GM23338 (cell line): Measurements from ENCODE around the gene ANKRD44. TPM values are rescaled to one million over a fixed set of nuclear protein-coding genes. Genes with fewer than 3 reads are reported as not detected.

ENCODE experiments used
- ETS1 ChIP-seq: IDR thresholded peaks from 2 replicates; pipeline ENCODE4 v1.6.1; 2016; ENCODE audit warnings: antibody characterized with exemption
- EZH2phosphoT487 ChIP-seq: fragments of 200-600 bp; sonication (generic); IDR thresholded peaks from one replicate; pipeline ENCODE4 v1.8.1; 2018; ENCODE audit warnings: antibody characterized with exemption; ENCODE audit not compliant: unreplicated experiment
- NANOG ChIP-seq: IDR thresholded peaks from 2 replicates; pipeline ENCODE4 v1.6.1; 2016; ENCODE audit warnings: antibody characterized with exemption, borderline replicate concordance
- REST ChIP-seq: IDR thresholded peaks from one replicate; pipeline ENCODE4 v1.6.1; 2018; ENCODE audit warnings: antibody characterized with exemption; ENCODE audit not compliant: unreplicated experiment
- STAT1 ChIP-seq: IDR thresholded peaks from one replicate; pipeline ENCODE4 v1.6.1; 2016; ENCODE audit warnings: antibody characterized with exemption; ENCODE audit not compliant: unreplicated experiment
- ZNF462 ChIP-seq: fragments of 250-450 bp; sonication (Bioruptor Pico); IDR thresholded peaks from 2 replicates; pipeline ENCODE4 v1.5.0; 2020; ENCODE audit warnings: mild to moderate bottlenecking, moderate library complexity
- polyA plus RNA-seq: library from polyadenylated mRNA; unstranded; fragments of >200 nt; fragmentation: Nextera tagmentation; extraction: Ambion mirVana; gene quantifications from 2 replicates; pipeline ENCODE4 v1.2.1, GENCODE V29; 2016
- total RNA-seq: library from RNA; depleted of rRNA; stranded (reverse); fragments of >200 nt; shearing (Covaris generic); gene quantifications from 2 replicates; pipeline ENCODE4 v1.2.3, GENCODE V29; 2014

The ANKRD44 gene
- total and polyA plus RNA-seq, 2 experiments from 2014 or later = 0.44 to 0.56 TPM

- TF ChIP-seq ZNF462 (no peak), STAT1 (no peak), REST (no peak), NANOG (no peak), EZH2phosphoT487 (no peak), ETS1 (no peak)
Observed at GRCh38 chr2:197236816-197237215, 73.8 kb downstream of the ANKRD44 start (continued).
